KMS-11 (cell line): ENCODE data around the gene PLA2R1.

ENCODE experiments used
- H2AFZ ChIP-seq: fragments of 200-600 bp; sonication (generic); 2 replicates; pipeline ENCODE4 v1.6.1; 2016; ENCODE audit warnings: antibody characterized with exemption, mixed run types, low read depth
- H3K27ac ChIP-seq: fragments of 200-600 bp; sonication (generic); 2 replicates; pipeline ENCODE4 v1.6.1; 2016; ENCODE audit warnings: mild to moderate bottlenecking, mixed run types
- H3K27me3 ChIP-seq: fragments of 200-600 bp; sonication (generic); 2 replicates; pipeline ENCODE4 v1.6.1; 2017; ENCODE audit warnings: mild to moderate bottlenecking, low read depth, mixed run types, moderate library complexity; ENCODE audit not compliant: insufficient read depth
- H3K36me3 ChIP-seq: fragments of 200-600 bp; sonication (generic); 2 replicates; pipeline ENCODE4 v1.6.1; 2017; ENCODE audit warnings: mild to moderate bottlenecking, mixed run types; ENCODE audit not compliant: insufficient read depth
- H3K4me1 ChIP-seq: fragments of 200-600 bp; sonication (generic); 2 replicates; pipeline ENCODE4 v1.6.1; 2016; ENCODE audit warnings: mild to moderate bottlenecking, low read depth, mixed run types; ENCODE audit not compliant: poor library complexity, severe bottlenecking
- H3K4me2 ChIP-seq: fragments of 200-600 bp; sonication (generic); 2 replicates; pipeline ENCODE4 v1.7.0; 2016; ENCODE audit warnings: mild to moderate bottlenecking, mixed run types
- H3K4me3 ChIP-seq: fragments of 200-600 bp; sonication (generic); IDR thresholded peaks from 2 replicates; pipeline ENCODE4 v1.6.1; 2017; ENCODE audit warnings: low read depth, low read length, mixed read lengths; ENCODE audit not compliant: insufficient read depth
- H3K79me2 ChIP-seq: fragments of 200-600 bp; sonication (generic); 2 replicates; pipeline ENCODE4 v1.6.1; 2016; ENCODE audit warnings: low read depth, mixed run types; ENCODE audit not compliant: insufficient read depth
- H3K9ac ChIP-seq: fragments of 200-600 bp; sonication (generic); 2 replicates; pipeline ENCODE4 v1.6.1; 2016; ENCODE audit warnings: mild to moderate bottlenecking, mixed run types
- H4K20me1 ChIP-seq: fragments of 200-600 bp; sonication (generic); 2 replicates; pipeline ENCODE4 v1.6.1; 2016; ENCODE audit warnings: mild to moderate bottlenecking, mixed run types; ENCODE audit not compliant: insufficient read depth
- TF ChIP-seq, protein P1 (sequence below): fragments of 200-600 bp; sonication (generic); conservative IDR thresholded peaks from 2 replicates; pipeline ENCODE4 v1.6.1; 2017; ENCODE audit warnings: low read depth, mild to moderate bottlenecking, antibody characterized with exemption, low read length, moderate library complexity, mixed read lengths

Gene PLA2R1

DNA sequence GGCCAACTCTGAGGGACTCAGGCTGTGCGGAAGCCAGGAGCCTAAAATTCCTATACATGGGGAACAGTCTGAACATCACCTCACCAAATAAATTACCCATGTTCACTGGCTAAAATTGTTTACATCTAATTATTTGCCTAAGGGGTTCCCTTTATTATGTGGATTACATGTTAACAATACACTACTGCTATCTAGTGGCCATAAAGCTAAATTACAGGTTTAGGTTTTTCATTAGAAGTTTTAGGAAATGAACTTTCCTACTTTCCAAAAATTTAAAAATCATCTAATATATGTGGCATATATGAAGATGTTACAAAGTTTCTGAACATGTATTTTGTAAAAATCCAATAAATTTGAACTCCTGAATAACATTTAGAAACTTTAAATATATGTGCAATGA is 40.3 kb downstream of the PLA2R1 start:
- H3K27me3 ChIP-seq = no peaks in the 10 kb centered on the region
- no peak overlapping the region for H3K9ac ChIP-seq
- H3K79me2 ChIP-seq = no peaks in the 10 kb centered on the region
- no peak overlapping the region for H3K4me3 ChIP-seq
- H3K4me1 ChIP-seq = no peaks in the 10 kb centered on the region
- no peaks in the 10 kb centered on the region for H4K20me1 ChIP-seq
- H3K27ac ChIP-seq = no peak overlapping the region
- TF ChIP-seq, protein P1, sequence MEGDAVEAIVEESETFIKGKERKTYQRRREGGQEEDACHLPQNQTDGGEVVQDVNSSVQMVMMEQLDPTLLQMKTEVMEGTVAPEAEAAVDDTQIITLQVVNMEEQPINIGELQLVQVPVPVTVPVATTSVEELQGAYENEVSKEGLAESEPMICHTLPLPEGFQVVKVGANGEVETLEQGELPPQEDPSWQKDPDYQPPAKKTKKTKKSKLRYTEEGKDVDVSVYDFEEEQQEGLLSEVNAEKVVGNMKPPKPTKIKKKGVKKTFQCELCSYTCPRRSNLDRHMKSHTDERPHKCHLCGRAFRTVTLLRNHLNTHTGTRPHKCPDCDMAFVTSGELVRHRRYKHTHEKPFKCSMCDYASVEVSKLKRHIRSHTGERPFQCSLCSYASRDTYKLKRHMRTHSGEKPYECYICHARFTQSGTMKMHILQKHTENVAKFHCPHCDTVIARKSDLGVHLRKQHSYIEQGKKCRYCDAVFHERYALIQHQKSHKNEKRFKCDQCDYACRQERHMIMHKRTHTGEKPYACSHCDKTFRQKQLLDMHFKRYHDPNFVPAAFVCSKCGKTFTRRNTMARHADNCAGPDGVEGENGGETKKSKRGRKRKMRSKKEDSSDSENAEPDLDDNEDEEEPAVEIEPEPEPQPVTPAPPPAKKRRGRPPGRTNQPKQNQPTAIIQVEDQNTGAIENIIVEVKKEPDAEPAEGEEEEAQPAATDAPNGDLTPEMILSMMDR = peak; percentile 64
- H3K4me2 ChIP-seq = no peak overlapping the region
- H2AFZ ChIP-seq = no peak overlapping the region
- H3K36me3 ChIP-seq = no peaks in the 10 kb centered on the region

DNA sequence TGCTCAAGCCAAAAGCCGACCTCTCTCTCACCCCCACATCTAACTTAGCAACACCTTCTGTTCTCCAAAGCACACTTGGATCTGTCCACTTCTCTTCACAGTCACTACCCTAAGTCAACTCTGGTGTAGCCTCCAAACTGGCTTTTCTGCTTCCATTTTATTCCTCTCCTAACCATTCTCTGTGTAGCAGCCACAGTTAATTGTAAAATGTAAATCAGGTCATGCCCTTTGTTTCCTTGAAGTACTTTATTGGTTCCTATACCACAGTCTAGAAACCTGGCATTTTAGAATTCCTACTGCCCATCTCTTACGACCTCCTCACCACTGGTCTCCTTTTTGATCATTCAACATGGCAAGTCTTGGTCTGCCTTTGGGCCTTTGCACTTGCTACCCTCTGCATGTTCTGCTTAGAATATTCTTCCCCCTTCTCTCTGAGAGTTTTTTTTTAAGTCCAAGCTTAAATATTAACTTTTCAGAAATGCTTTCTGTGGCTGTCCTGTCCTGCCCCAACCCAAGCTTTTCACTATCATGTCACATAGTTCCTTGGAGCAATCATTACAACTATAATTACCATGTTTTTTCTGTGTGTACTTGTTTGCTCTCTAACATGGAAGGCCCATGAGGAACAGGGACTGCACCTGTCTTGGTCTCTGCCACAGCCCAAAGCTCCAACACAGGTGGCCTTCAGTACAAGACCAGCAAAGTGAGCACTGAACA is 42.9 kb downstream of the PLA2R1 start:
- Histone ChIP-seq H3K27me3 (no peaks in the 10 kb centered on the region), H2AFZ (no peak overlapping the region), H3K4me3 (no peak overlapping the region), H3K36me3 (no peaks in the 10 kb centered on the region), H3K9ac (no peak overlapping the region), H3K4me2 (no peak overlapping the region), H3K4me1 (no peaks in the 10 kb centered on the region), H3K27ac (no peak overlapping the region), H4K20me1 (no peaks in the 10 kb centered on the region), H3K79me2 (no peaks in the 10 kb centered on the region)
- TF ChIP-seq, protein P1 = no peak

DNA sequence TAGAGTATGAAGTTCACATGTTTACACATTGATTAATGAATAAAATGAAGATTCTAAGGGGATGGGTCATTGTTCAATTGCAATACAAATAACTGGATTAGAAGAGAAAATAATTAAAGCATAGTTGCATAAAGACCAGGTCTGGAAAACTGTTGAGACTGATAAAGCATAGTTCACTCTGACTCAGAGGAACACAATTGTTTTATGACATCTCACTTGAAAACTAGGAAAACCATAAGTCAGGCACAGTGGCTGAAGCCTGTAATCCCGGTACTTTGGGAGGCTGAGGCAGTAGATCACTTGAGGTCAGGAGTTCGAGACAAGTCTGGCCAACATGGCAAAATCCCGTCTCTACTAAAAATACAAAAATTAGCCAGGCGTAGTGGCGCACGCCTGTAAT is 46.7 kb downstream of the PLA2R1 start:
- H3K27me3 ChIP-seq = no peaks in the 10 kb centered on the region
- H3K4me2 ChIP-seq = no peak overlapping the region
- no peaks in the 10 kb centered on the region for H3K79me2 ChIP-seq
- H3K36me3 ChIP-seq = no peaks in the 10 kb centered on the region
- H2AFZ ChIP-seq = no peak overlapping the region
- no peaks in the 10 kb centered on the region for H4K20me1 ChIP-seq
- no peak overlapping the region for H3K27ac ChIP-seq
- H3K4me1 ChIP-seq = no peaks in the 10 kb centered on the region
- TF ChIP-seq, protein P1 = no peak
- H3K9ac ChIP-seq = no peak overlapping the region
- no peak overlapping the region for H3K4me3 ChIP-seq

DNA sequence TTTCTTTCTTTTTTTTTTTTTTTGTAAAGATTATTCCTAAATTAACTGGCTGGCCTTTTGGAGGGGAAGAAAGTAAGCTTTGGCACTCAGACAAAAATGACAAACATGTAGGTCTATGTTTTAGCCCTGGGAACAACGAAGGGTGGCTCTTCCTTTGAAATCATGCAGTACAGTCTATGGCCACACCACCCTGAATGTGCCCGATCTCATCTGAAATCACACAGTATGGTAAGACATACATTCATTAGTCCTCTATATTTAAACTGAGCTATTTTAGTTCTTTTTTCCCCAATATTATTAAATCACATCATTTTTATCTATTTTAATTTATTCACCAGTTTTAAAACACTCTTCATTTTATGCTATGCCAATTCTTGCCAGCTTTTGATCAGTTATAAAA is 48.2 kb downstream of the PLA2R1 start:
- H4K20me1 ChIP-seq = no peaks in the 10 kb centered on the region
- no peak overlapping the region for H3K4me2 ChIP-seq
- H3K27ac ChIP-seq = no peak overlapping the region
- no peaks in the 10 kb centered on the region for H3K79me2 ChIP-seq
- no peaks in the 10 kb centered on the region for H3K27me3 ChIP-seq
- H3K4me1 ChIP-seq = no peaks in the 10 kb centered on the region
- no peaks in the 10 kb centered on the region for H3K36me3 ChIP-seq
- TF ChIP-seq, protein P1 = no peak
- H3K9ac ChIP-seq = no peak overlapping the region
- no peak overlapping the region for H3K4me3 ChIP-seq
- H2AFZ ChIP-seq = no peak overlapping the region
